Measurements from ENCODE around the gene TMEM132C.

TMEM132C gene

GRCh38 chr12:128680555-128680954, 413.6 kb downstream of the TMEM132C start:
- no peak for DNase-seq

GRCh38 chr12:128682548-128683275, 415.7 kb downstream of the TMEM132C start:
- DNase-seq, result no peak

GRCh38 chr12:128684352-128684751, 417.4 kb downstream of the TMEM132C start:
- DNase-seq, result no peak

- no peak for DNase-seq
Measured at GRCh38 chr12:128685903-128686475, 419.0 kb downstream of the TMEM132C start.

- no peak for DNase-seq
Measured at GRCh38 chr12:128687851-128688250, 420.9 kb downstream of the TMEM132C start.

GRCh38 chr12:128690641-128691040, 423.7 kb downstream of the TMEM132C start:
- peak; percentile 34 for DNase-seq

GRCh38 chr12:128693115-128693514, 426.1 kb downstream of the TMEM132C start:
- DNase-seq, result no peak

GRCh38 chr12:128693771-128694170, 426.8 kb downstream of the TMEM132C start:
- no peak for DNase-seq

GRCh38 chr12:128694445-128694844, 427.5 kb downstream of the TMEM132C start:
- DNase-seq, result no peak

GRCh38 chr12:128695697-128696096, 428.7 kb downstream of the TMEM132C start:
- no peak for DNase-seq

- DNase-seq, result no peak
Measured at GRCh38 chr12:128698301-128698972, 431.5 kb downstream of the TMEM132C start.

- DNase-seq, result no peak
Measured at GRCh38 chr12:128699106-128699505, 432.1 kb downstream of the TMEM132C start.

GRCh38 chr12:128702371-128702770, 435.4 kb downstream of the TMEM132C start:
- peak; percentile 29 for DNase-seq

GRCh38 chr12:128705140-128705539, 438.2 kb downstream of the TMEM132C start:
- DNase-seq, result no peak

GRCh38 chr12:128707488-128707887, 440.5 kb downstream of the TMEM132C start:
- no peak for DNase-seq

GRCh38 chr12:128708789-128709188, 441.8 kb downstream of the TMEM132C start:
- DNase-seq, result no peak

GRCh38 chr12:128709660-128710059, 442.7 kb downstream of the TMEM132C start:
- DNase-seq, result no peak

- DNase-seq, result no peak
Measured at GRCh38 chr12:128711486-128711885, 444.5 kb downstream of the TMEM132C start.

- no peak for DNase-seq
Measured at GRCh38 chr12:128712622-128713021, 445.7 kb downstream of the TMEM132C start.

GRCh38 chr12:128715485-128715884, 448.5 kb downstream of the TMEM132C start:
- no peak for DNase-seq

- DNase-seq, result no peak
Measured at GRCh38 chr12:128724468-128725046, 457.6 kb downstream of the TMEM132C start.

- DNase-seq, result peak; percentile 29
Measured at GRCh38 chr12:128726886-128727285, 459.9 kb downstream of the TMEM132C start.

- DNase-seq, result no peak
Measured at GRCh38 chr12:128727461-128727860, 460.5 kb downstream of the TMEM132C start.

GRCh38 chr12:128727999-128728398, 461.0 kb downstream of the TMEM132C start:
- no peak for DNase-seq

Data from NCI-H774 (cell line).